ENCODE measurements around the gene KIAA1958. TPM values are rescaled to one million over a fixed set of nuclear protein-coding genes. Genes with fewer than 3 reads are reported as not detected.

The KIAA1958 gene
- total and polyA plus RNA-seq, 10 of the 15 experiments (the other 5 are each of a cell fraction or from before 2014, with no cell fraction given), result 0.53 to 8.7 (median 4.0) TPM

- TF ChIP-seq IRF3 (IDR thresholded peaks at IDR 0.05) (no peak), CBX5 (IDR thresholded peaks at IDR 0.05; ENCODE audit: low read depth) (no peak), NFXL1 (IDR thresholded peaks at IDR 0.05; ENCODE audit: borderline replicate concordance) (no peak), GATAD2B (conservative IDR thresholded peaks at IDR 0.05; ENCODE audit: low read depth) (no peak)
Measured at GRCh38 chr9:112618385-112619009, 131.9 kb downstream of the KIAA1958 start (continued).

GRCh38 chr9:112620388-112620787 lies 133.8 kb downstream of the KIAA1958 start:
- FAIRE-seq, result no peak
- no peaks in the 10 kb centered on the region for H3K4me1 ChIP-seq (ENCODE audit: control insufficient read depth, insufficient read depth, low read length)
- peaks cover 0 to 2% of the 10 kb centered on the region in 2 experiments; a peak in 1 of 4 replicates for H3K36me3 ChIP-seq (ENCODE audit: control insufficient read depth in 2 of 2, insufficient read depth in 2 of 2, low read length in 1 of 2)
- intact Hi-C loops (cut with micrococcal nuclease; ENCODE audit: unreplicated experiment), result no loop called here
- H3K27ac ChIP-seq (ENCODE audit: control insufficient read depth, insufficient read depth), result no peak overlapping the region
- no TSS peak for BruUV-seq (replicated peaks)
- no peak for TF ChIP-seq NR2C2 (IDR thresholded peaks at IDR 0.05; ENCODE audit: borderline replicate concordance, control insufficient read depth, insufficient read length, low read depth)
- no peak for TF ChIP-seq WRNIP1 (IDR thresholded peaks at IDR 0.05; ENCODE audit: borderline replicate concordance, low read depth, low read length)
- TF ChIP-seq MTA3 (IDR thresholded peaks at IDR 0.05; ENCODE audit: borderline replicate concordance, low read length), result no peak
- no peak for TF ChIP-seq ETV6 (conservative IDR thresholded peaks at IDR 0.05 in 1 of 2, IDR thresholded peaks at IDR 0.05 in 1 of 2; ENCODE audit: borderline replicate concordance in 1 of 2, low read depth in 1 of 2)
- RAD21 ChIA-PET (ENCODE audit: unreplicated experiment), result no interaction called here
- H3K79me2 ChIP-seq (ENCODE audit: control insufficient read depth, insufficient read depth, low read length), result no peaks in the 10 kb centered on the region
- H3K4me3 ChIP-seq, result no peak overlapping the region
- CTCF ChIA-PET, result interaction anchor here (1.1 kb wide), 1 partner anchor 241 kb away, joined by 3 read pairs; the partner anchor contains the start of gene HSDL2
- H3K9ac ChIP-seq (ENCODE audit: control insufficient read depth, insufficient read depth, low read length), result no peak overlapping the region
- no peaks in the 10 kb centered on the region for H4K20me1 ChIP-seq (ENCODE audit: control insufficient read depth, insufficient read depth)
- SMC1A ChIA-PET (ENCODE audit: uncharacterized antibody, unreplicated experiment), result no interaction called here
- no peak for ATAC-seq
- POLR2A ChIA-PET, result no interaction called here
- in situ Hi-C loops (cut with MboI), result no loop called here
- no peak overlapping the region for H2AFZ ChIP-seq (ENCODE audit: control insufficient read depth, low read depth, low read length)
- DNase-seq (ENCODE audit: low read depth, low spot score), result no peak
- WGBS (ENCODE audit: insufficient coverage, insufficient replicate concordance, low lambda C conversion rate, missing lambda C conversion rate), result 72% methylated on average over 2 of the region's 2 CpGs
- no peaks in the 10 kb centered on the region for H3K27me3 ChIP-seq (replicated peaks in 1 of 2; ENCODE audit: control insufficient read depth in 2 of 2, insufficient read depth in 2 of 2, low read length in 1 of 2)
- no peak overlapping the region for H3K4me2 ChIP-seq (ENCODE audit: control insufficient read depth, insufficient read depth)
- no peaks in the 10 kb centered on the region for H3K9me3 ChIP-seq (replicated peaks; ENCODE audit: control insufficient read depth, insufficient read depth, low read length)

Data from GM12878 (cell line).